Osteoblast (primary cell): ENCODE results near the gene GASK1B. TPM values are rescaled to one million over a fixed set of nuclear protein-coding genes. Genes with fewer than 3 reads are reported as not detected.

Experiments
- DNase-seq: peaks from one replicate; pipeline ENCODE4 v3.0.0; 2011; ENCODE audit warnings: low spot score, mixed read lengths; ENCODE audit not compliant: insufficient read length; ENCODE audit errors: missing footprints
- H2AFZ ChIP-seq: 2 replicates; pipeline ENCODE4 v1.6.0; 2011; ENCODE audit warnings: mild to moderate bottlenecking, low read length
- H3K27ac ChIP-seq: 2 replicates; pipeline ENCODE4 v1.5.1; 2011; ENCODE audit warnings: mild to moderate bottlenecking, low read depth, low read length, moderate library complexity
- H3K27me3 ChIP-seq: 2 replicates; pipeline ENCODE4 v1.6.0; 2012; ENCODE audit warnings: mild to moderate bottlenecking, control low read depth, inconsistent platforms, low read length, moderate library complexity; ENCODE audit not compliant: insufficient read depth
- H3K36me3 ChIP-seq: 2 replicates; pipeline ENCODE4 v1.5.1; 2011; ENCODE audit warnings: mild to moderate bottlenecking, low read length, control low read depth, moderate library complexity; ENCODE audit not compliant: insufficient read depth
- H3K4me1 ChIP-seq: 2 replicates; pipeline ENCODE4 v1.5.1; 2011; ENCODE audit warnings: mild to moderate bottlenecking, low read length, control low read depth, moderate library complexity; ENCODE audit not compliant: insufficient read depth
- H3K4me2 ChIP-seq: 2 replicates; pipeline ENCODE4 v1.6.0; 2011; ENCODE audit warnings: mild to moderate bottlenecking, low read length; ENCODE audit not compliant: insufficient read depth
- H3K4me3 ChIP-seq: fragments of 200-600 bp; sonication (generic); 3 replicates; pipeline ENCODE4 v1.5.1; 2012; ENCODE audit warnings: mild to moderate bottlenecking, low read length, inconsistent platforms; ENCODE audit not compliant: insufficient read depth
- H3K79me2 ChIP-seq: 2 replicates; pipeline ENCODE4 v1.6.0; 2012; ENCODE audit warnings: mild to moderate bottlenecking, low read length, control low read depth, inconsistent platforms; ENCODE audit not compliant: insufficient read depth
- H3K9me3 ChIP-seq: 2 replicates; pipeline ENCODE4 v1.5.1; 2011; ENCODE audit warnings: low read depth, low read length, control low read depth
- H4K20me1 ChIP-seq: 2 replicates; pipeline ENCODE4 v1.6.0; 2012; ENCODE audit warnings: mild to moderate bottlenecking, low read length, control low read depth; ENCODE audit not compliant: insufficient read depth
- total RNA-seq: library from RNA; depleted of rRNA; stranded (reverse); fragments of >200 nt; gene quantifications from 2 replicates; pipeline ENCODE4 v1.2.3, GENCODE V29; 2012
- TF ChIP-seq, protein P1 (sequence below): IDR thresholded peaks from 2 replicates; pipeline ENCODE4 v1.5.1; 2011; ENCODE audit warnings: mild to moderate bottlenecking, low read depth, low read length, moderate library complexity; ENCODE audit errors: extremely low read depth

Gene GASK1B
- total RNA-seq, 1 donor = 42.0 TPM

DNA sequence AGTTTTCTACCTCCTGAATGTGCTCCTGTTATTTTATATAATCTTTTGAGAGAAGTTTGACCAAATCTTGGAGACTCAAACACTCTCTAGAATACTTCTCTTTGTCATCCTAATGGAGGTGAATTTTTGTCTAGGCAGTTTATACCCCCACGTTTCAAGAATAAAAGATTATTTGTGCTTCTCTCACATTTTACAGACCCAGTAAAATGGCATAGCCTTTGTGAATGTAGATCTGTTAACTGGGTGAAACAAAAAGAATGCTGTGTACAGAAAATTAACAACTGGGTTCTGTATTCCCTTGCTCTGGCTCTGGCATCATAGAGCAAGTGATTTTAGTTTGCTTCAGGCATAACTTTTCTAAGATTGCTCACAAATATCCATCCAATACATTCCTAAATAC is 26.1 kb downstream of the GASK1B start:
- no peaks in the 10 kb centered on the region for H3K79me2 ChIP-seq
- TF ChIP-seq, protein P1, sequence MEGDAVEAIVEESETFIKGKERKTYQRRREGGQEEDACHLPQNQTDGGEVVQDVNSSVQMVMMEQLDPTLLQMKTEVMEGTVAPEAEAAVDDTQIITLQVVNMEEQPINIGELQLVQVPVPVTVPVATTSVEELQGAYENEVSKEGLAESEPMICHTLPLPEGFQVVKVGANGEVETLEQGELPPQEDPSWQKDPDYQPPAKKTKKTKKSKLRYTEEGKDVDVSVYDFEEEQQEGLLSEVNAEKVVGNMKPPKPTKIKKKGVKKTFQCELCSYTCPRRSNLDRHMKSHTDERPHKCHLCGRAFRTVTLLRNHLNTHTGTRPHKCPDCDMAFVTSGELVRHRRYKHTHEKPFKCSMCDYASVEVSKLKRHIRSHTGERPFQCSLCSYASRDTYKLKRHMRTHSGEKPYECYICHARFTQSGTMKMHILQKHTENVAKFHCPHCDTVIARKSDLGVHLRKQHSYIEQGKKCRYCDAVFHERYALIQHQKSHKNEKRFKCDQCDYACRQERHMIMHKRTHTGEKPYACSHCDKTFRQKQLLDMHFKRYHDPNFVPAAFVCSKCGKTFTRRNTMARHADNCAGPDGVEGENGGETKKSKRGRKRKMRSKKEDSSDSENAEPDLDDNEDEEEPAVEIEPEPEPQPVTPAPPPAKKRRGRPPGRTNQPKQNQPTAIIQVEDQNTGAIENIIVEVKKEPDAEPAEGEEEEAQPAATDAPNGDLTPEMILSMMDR = no peak
- H3K36me3 ChIP-seq = no peaks in the 10 kb centered on the region
- H3K27me3 ChIP-seq = no peaks in the 10 kb centered on the region
- no peak overlapping the region for H3K4me2 ChIP-seq
- H3K4me1 ChIP-seq = no peaks in the 10 kb centered on the region
- H2AFZ ChIP-seq = no peak overlapping the region
- no peaks in the 10 kb centered on the region for H3K9me3 ChIP-seq
- H4K20me1 ChIP-seq = no peaks in the 10 kb centered on the region
- no peak overlapping the region for H3K4me3 ChIP-seq
- no peak for DNase-seq
- no peak overlapping the region for H3K27ac ChIP-seq

DNA sequence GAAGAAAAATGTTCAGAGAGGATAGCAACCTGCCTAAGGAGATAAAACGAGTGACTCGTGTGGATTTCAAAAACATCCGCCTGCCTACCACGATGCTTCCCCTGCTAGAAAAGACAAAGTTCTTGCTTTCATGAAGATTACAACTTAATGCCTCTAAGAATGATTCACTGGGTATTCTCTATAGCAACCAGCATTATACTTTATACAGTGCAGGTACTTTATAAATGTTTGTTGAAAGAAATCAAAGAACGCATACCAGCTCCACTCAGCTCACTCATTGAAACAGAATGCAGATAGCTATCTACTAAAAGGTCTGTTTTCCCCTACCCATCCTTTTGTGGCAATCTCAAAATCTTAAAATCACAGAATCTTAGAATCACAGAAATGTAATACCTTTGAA is 33.7 kb downstream of the GASK1B start:
- no peak overlapping the region for H3K4me2 ChIP-seq
- no peak overlapping the region for H2AFZ ChIP-seq
- no peaks in the 10 kb centered on the region for H3K4me1 ChIP-seq

DNA sequence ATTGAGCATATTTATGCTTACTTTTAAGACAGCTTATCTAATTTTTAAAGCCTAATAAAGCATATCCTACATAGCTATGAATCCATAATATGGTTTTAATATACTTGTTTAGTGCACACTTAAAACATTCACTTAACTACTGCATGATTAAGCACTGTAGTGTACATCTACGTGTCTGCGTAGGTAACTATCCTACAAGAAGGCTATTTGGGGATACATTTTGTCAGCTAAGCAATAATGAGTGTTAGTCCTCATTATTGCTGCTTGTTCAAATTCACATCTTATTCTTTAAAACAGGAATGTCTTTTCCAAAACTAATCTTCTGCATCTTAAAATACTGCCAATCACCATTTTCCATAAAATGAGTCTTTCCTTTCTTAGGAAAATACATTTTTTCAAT is 38.6 kb downstream of the GASK1B start:
- Histone ChIP-seq H3K36me3 (peaks cover 3% of the 10 kb centered on the region), H3K27me3 (no peaks in the 10 kb centered on the region), H4K20me1 (no peaks in the 10 kb centered on the region), H3K9me3 (no peaks in the 10 kb centered on the region), H3K27ac (no peak overlapping the region), H3K4me2 (no peak overlapping the region), H2AFZ (no peak overlapping the region), H3K79me2 (no peaks in the 10 kb centered on the region), H3K4me1 (no peaks in the 10 kb centered on the region), H3K4me3 (no peak overlapping the region)
- no peak for DNase-seq
- TF ChIP-seq, protein P1 = no peak

More for the DNA sequence above, 33.7 kb downstream of the GASK1B start:
- Histone ChIP-seq H3K36me3 (no peaks in the 10 kb centered on the region), H3K4me3 (no peak overlapping the region), H4K20me1 (no peaks in the 10 kb centered on the region), H3K79me2 (no peaks in the 10 kb centered on the region), H3K27ac (no peak overlapping the region), H3K27me3 (no peaks in the 10 kb centered on the region), H3K9me3 (no peaks in the 10 kb centered on the region)
- TF ChIP-seq, protein P1 = no peak
- no peak for DNase-seq

DNA sequence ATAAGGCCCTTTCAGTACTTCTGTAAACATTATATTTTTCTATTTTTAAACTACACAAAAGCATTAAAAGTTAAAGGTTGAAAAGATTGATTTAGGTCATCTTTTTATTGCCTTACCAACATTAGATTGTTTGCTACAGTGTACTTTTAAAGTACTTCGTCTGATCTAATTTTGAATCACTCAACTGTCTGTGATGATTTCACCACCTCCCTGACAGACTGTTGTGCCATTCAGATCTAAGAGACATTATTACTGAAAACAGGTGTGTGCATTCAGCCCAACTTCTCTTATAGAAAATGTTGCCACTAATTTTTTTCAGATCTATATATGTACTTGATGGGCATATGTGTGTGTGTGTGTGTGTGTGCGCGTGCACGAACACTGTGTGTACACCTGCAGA is 39.3 kb downstream of the GASK1B start:
- Histone ChIP-seq H3K27me3 (no peaks in the 10 kb centered on the region), H4K20me1 (no peaks in the 10 kb centered on the region), H3K4me1 (no peaks in the 10 kb centered on the region), H3K4me3 (no peak overlapping the region), H3K4me2 (no peak overlapping the region), H2AFZ (no peak overlapping the region), H3K9me3 (no peaks in the 10 kb centered on the region), H3K79me2 (no peaks in the 10 kb centered on the region), H3K27ac (no peak overlapping the region), H3K36me3 (peaks cover 3% of the 10 kb centered on the region)
- no peak for DNase-seq
- TF ChIP-seq, protein P1 = no peak
